Skeletal muscle cell (primary cell): ENCODE data around the gene HSPBP1.
A peak's percentile ranks its signal among the peaks of the same experiment; 100 is the strongest.

Source experiments
- DNase-seq: peaks from one replicate; pipeline ENCODE4 v3.0.0-alpha.2; 2010; ENCODE audit warnings: low read depth
- H3K4me3 ChIP-seq: 2 replicates; pipeline ENCODE4 v1.5.1; 2011; ENCODE audit warnings: low read depth, mild to moderate bottlenecking, control low read depth, low read length, moderate library complexity

HSPBP1 gene

DNA sequence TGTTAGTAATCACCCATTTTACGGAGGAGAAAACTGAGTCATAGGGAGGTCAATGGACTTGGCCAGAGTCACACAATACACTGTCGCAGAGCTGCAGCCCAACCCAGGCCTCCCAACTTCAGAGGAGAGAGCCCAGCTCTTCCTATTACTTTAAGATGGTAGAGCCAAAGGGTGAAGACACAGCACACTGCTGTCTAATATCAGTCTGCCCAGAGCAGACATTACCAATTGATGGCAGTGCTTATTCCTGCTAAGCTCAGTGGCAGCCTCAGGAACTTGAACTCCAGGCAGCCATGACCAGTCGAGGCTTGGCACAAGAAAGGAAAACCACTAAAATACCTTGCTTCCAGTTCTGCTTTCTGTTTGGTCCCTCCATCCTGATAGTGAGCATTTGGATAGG, 26.8 kb upstream of the HSPBP1 start:
- H3K4me3 ChIP-seq, result no peak overlapping the region
- DNase-seq, result no peak

DNA sequence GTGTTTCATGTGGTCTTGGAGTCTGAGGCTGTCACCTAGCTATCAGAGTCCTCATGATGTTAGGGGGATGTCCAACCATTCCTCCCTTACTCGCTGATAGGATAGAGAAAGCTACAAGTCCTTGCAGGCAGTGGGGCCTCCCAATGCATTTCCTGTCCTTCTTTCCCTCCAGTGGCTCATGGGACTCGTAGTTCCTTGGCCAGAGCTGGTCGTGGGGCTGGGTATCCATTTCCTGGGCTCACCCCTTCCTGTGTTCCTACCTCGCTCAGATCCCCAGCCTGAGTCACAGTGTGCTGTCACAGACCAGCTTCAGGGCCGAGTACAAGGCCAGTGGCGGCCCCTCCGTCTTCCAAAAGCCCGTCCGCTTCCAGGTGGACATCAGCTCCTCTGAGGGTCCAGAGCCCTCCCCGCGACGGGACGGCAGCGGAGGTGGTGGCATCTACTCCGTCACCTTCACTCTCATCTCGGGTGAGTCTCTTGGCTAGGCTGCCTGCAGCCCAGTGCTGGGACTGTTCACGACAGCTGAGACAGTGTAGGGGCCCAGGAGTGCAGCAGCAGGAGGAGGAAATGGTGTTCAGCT, 26.2 kb upstream of the HSPBP1 start:
- no peak overlapping the region for H3K4me3 ChIP-seq
- no peak for DNase-seq

DNA sequence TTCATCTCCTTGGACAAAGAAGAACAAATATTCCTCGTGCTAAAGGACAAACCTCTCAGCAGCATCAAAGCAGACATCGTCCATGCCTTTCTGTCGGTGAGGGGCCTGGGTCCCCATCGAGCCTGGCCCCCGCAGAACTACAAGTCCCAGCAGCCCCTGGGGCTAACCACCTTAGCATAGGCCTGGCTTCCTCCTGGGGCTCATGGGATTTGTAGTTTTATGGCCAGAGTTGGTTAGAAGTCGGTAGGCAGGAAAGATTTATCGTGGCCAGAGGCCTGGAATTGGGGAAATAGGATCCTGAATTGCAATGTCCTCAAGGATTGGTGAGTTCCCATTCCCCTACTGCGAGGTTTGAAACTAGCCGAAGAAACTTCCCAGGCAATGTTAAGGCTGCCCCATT, 25.6 kb upstream of the HSPBP1 start:
- no peak overlapping the region for H3K4me3 ChIP-seq
- DNase-seq, result no peak

DNA sequence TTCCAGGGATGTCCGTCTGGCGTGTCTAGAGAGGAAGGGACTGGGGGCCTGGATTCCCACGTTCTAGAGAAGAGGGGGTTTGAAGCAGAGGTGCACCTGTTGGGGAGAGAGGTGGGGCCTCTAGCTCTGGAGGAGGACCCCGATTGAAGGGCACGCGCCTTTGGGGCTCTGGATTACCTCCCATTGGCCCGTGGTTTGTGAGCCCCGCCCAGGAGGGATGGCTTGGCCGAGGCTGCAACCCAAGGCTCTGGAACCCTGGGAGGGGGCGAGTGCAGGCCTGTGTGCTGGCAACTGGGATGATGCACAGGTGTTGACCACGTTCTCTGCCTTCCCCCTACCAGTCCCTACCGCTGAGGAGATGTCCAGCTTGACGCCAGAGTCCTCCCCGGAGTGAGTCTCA, 25.1 kb upstream of the HSPBP1 start:
- no peak overlapping the region for H3K4me3 ChIP-seq
- no peak for DNase-seq

DNA sequence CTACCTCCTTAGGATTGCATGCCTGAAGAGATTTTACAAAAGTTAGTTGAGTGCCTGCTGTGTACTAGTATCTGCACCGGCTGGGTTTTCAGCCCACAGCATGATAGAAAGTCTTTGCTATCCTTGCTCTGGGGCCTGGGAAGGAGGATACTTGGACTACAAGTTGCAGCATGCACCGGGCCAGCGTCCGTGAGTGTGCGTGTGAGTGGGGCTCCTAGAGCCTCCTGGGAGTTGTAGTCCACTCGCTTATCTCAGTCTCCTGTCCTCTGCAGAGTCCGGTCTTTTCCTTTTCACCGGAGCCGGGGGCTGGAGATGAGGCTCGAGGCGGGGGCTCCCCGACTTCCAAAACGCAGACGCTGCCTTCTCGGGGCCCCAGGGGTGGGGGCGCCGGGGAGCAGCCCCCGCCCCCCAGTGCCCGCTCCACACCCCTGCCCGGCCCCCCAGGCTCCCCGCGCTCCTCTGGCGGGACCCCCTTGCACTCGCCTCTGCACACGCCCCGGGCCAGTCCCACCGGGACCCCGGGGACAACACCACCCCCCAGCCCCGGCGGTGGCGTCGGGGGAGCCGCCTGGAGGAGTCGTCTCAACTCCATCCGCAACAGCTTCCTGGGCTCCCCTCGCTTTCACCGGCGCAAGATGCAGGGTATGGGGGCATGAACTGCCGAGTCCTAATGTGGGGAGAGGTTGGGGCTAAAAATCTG, 24.5 kb upstream of the HSPBP1 start:
- H3K4me3 ChIP-seq, result no peak overlapping the region
- DNase-seq, result no peak

DNA sequence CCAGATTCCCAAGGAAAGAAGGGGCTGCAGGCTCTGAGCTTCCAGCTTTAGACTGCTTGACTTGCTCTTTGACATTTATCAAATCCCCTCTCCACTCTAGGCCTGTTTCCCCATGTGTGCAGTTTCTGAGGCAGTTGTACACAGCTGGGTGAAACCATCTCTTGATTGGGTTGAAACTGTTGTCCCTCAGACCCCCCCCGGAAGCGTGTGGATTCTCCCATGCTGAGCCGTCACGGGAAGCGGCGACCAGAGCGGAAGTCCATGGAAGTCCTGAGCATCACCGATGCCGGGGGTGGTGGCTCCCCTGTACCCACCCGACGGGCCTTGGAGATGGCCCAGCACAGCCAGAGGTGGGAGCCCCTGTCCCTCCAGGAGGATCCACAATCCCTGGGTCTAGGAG, 23.6 kb upstream of the HSPBP1 start:
- no peak overlapping the region for H3K4me3 ChIP-seq
- DNase-seq, result no peak

DNA sequence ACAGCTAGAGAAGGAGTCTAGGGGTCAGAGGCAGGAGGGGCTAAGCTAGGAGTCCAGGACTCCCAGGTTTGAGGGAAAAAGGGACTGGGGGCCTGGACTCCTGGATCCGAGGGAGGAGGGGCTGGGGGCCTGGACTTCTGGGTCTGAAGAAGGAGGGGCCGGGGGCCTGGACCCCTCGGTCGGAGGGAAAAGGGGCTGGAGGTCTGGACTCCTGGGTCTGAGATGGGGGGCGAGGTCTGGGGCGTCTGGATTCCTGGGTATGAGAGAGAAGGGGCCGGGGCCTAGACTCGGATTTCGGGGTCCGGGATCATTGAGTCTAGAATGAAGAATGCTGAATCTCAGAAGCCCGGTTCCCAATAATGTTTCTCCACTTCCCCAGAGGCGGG, 22.4 kb upstream of the HSPBP1 start:
- H3K4me3 ChIP-seq, result no peak overlapping the region
- DNase-seq, result no peak

DNA sequence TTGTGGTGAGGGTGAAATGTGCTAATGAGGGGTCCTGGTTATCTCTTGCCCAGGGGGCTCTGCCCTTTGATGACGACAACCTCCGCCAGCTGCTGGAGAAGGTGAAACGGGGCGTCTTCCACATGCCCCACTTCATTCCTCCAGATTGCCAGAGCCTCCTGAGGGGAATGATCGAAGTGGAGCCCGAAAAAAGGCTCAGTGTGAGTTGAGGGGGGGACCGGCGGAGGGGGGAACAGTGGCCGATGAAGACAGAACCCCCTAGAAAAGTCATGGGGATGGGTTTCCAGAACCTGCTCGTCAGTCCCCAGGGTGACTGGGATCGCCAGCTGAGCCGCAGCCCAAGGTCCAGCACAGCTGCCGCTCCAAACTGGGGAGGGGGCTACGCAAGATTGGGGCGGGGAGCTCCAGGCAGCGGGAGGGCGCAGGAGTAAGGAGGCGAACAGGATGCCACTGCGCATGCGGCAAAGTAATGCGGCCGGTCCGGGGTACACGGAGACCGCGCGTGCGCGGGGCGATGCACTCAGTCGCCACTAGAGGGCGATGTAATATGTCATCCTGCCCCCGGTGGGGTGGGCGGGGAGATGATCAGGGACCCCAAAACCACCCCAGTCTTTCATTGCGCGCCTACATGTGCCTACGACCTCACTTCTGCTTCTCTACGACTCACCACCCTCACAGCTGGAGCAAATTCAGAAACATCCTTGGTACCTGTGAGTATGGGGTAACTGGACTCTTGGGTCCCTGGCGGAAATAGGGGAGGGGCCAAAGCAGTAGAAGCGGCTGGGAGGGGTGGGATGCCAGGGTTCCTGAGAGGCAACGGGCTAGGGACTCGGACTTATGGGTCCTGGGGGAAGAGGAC, 21.8 kb upstream of the HSPBP1 start:
- peak overlapping the region; percentile 22 for H3K4me3 ChIP-seq
- peak; percentile 18 for DNase-seq

DNA sequence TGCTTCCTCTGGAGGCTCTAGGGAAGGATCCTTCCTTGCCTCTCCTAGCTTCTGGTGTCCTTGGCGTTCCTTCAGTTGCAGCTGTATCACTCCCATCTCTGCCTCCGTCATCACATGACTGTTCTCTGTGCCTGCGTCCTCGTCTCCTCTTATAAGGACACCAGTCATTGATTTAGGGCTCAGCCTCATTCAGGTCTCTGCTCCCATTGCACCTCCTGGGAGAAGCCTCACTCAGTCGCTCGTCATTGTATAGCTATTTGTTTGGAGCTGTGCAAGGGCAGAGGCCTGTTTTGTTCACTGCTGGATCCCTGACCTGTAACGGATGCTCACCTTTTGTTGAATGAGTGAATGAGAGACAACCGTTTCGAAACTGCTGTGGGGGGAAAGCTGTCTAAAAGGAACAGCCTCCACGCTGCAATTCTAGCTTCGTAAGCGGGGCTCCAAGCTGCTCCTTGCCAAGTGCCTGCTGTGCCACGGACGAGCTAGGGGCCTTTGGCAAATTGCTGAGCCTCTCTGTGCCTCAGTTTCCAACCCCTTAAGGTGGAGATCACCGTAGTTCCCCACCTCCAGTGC, 21.1 kb upstream of the HSPBP1 start:
- DNase-seq, result no peak
- H3K4me3 ChIP-seq, result no peak overlapping the region

DNA sequence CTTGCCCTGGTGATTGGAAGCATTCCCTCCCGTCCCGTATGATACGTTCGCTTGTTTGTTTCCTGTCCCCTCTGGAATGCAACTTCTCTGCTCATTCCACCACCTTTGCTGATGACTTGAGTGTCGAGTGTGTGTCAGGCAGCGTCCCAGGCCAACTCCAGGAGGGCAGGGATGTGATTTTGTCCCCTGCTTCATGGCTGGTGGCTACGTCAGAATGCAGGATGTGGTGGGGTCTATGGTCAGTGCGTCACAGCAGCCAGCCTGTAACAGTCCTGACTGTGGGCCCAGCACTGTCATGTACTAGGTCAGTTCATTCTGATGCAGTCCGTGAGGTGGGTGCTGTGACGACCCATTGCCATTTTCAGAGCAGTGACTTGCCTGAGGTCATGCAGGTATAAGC, 20.1 kb upstream of the HSPBP1 start:
- no peak for DNase-seq

DNA sequence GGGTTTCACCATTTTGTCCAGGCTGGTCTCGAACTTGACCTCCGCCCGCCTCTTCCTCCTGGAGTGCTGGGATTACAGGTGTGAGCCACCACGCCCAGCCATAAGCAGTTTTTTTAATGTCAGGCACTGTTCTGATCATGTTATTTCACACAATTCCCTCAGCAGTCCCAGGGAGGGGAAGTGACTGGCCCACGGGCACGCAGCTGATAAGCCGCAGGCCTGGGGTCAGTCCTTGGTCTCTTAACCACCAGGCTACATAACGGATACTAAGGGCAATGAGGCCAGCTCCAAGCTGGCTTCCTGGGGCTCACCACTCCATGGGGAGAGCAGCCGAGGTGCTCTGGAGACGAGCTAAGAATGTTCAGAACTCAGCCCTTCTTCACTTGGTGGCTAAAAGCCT, 17.4 kb upstream of the HSPBP1 start:
- no peak overlapping the region for H3K4me3 ChIP-seq
- no peak for DNase-seq

More for the DNA sequence above, 20.1 kb upstream of the HSPBP1 start:
- no peak overlapping the region for H3K4me3 ChIP-seq

DNA sequence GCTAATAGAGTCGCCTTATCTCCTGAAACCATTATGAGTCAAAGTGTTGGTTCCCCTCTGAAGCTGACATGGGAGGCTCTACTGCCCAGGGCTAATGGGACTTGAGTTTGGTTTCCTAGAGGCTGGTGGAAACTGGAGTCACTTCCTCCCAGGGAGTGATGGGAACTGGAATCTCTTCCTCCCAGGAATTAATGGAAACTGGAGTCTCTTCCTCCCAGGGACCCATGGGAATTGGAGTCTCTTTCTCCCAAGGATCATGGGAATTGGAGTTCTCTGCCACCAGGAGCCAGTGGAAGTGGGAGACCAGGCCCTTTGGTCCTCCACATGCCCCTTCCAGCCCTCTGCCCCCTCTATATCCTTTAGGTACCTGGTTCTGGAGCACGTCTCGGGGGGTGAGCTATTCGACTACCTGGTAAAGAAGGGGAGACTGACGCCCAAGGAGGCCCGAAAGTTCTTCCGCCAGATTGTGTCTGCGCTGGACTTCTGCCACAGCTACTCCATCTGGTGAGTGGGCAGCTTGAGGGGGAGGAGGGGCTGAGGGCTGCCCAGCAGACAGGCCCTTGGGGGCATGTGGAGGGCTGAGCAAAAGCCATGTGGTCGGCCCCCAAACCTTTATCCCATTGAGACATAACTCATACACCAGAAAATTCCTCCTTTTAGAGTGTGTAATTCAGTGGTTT, 9.3 kb upstream of the HSPBP1 start:
- no peak for DNase-seq
- H3K4me3 ChIP-seq, result no peak overlapping the region

DNA sequence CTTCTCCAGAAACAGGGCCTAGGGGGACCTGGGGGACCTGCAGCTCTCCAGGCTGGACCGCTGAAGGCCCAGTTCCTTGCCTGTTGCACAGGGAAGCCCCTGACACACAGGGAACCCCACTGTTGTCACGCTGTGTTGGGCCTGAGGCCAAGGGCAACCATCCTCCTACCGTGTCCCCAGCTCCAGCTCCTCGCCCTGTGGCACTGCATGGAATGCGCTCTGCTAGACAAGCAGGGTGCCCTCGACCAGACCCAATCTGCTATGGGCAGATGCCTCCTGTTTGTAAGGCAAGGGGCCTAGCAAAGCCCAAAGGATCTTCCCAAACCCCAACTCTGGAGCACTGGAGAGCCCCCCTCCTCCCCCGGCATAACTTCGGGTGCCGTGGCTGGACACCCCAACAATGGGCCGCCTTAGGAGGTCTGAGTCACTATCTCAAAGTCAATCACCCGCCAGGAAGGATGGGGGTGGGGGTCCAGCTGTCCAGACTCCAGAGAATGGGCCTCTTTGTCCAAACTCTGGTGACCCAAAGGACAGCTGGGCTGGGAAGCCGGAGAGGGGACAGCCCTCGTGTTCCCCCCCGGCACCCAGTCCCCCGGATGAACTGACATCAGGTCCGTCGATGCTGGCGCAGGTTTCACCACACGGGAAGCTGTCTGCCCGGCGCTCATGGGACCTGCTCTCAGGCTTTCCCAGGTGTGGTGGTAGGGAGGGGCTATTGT, 7.6 kb upstream of the HSPBP1 start:
- no peak for DNase-seq
- H3K4me3 ChIP-seq, result no peak overlapping the region

DNA sequence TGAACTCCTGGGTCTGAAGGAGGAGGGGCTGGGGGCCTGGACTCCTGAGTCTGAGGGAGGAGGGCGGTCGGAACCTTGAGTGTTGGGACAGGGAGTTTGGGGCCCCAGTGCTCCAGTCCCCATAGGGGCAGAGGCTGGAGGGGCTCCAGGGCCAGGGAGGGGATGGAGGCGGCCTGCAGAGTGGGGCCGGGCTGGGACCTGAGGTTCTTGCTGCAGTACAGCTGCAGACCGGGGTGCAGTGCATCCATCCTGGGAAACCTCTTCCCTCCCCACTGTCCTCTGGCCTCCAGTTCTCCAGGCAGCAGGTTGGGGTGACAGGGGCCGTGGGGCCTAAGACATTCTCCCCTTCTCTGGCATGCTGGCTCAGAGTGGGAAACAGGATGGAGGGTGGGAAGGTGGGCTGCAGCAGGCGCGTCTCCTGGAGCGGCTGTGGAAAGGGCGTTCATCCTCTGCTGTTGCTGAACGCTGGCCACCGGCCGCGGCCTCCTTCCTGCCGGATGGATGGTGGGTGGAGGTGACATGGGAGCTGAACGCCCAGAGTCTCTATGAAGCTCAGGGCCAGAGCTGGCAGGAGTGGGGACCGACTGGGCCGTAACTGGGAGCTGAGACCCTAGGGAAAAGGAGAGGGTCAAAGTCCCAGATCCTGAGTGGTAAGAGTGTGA, 5.5 kb upstream of the HSPBP1 start:
- no peak for DNase-seq
- H3K4me3 ChIP-seq, result peak overlapping the region; percentile 53

DNA sequence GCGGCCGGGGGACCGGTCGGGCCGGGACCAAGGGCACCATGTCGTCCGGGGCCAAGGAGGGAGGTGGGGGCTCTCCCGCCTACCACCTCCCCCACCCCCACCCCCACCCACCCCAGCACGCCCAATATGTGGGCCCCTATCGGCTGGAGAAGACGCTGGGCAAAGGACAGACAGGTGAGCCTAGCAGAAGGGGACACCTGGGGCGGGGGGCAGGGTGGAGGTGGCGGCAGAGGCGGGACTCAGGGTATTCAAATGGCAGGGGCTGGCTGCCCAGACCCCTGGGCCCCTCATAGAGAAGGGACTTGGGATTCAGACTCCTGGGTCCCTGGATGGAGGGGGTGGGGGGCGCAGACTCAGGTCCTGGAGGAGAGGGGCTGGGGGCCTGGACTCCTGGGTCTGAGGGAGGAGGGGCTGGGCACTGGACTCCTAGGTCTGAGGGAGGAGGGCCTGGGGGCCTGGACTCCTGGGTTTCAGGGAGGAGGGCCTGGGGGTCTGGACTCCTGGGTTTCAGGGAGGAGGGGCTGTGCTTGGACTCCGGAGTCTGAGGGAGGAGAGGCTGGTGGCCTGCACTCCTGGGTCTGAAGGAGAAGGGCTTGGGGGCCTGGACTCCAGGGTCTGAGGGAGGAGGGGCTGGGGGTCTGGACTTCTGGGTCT, 4.6 kb upstream of the HSPBP1 start:
- DNase-seq, result no peak
- peak overlapping the region; percentile 53 for H3K4me3 ChIP-seq

DNA sequence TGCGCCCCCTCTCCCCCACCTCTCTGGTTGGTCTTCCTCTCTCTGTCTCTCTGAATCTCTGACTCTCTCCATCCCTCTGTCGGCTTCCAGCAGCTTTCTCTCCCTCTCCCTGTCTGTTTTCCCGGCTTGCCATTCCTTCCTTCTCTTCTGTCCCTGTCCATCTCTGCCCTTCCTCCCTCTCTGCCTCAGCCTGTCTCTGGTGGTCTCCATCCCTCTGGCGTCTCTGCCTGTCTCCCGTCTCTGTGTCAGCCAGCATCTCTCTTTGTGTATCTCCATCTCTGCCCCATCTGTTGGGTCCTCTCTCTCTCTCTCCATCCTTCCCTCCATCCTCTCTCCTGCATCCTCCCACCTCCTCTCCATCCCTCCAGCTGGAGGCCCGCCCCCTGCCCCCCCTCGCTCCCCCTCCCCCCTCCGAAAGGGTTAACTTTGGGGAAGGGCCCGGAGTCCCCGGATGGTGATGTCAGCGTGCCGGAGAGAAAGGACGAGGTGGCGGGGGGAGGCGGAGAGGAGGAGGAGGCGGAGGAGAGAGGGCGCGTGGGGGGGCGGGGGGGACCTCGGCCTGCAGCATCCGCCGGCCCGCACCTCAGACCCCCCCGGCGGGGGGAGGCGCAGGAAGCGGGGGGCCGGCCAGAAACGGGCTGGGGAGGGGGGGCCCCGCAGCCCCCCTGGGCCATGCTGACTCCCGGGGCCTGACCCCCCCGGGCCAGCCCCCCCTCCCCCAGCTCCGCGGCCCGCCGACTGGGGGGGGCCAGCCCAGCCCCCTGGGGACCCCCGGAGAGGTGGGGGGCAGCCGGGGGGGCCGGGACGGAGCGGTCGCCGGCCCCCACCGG, 3.9 kb upstream of the HSPBP1 start, which contains the start of gene BRSK1:
TSS of gene BRSK1 (plus strand) at position 450 of the 830 bp plus-strand sequence. CDS start 446 bp downstream, outside the sequence.
- H3K4me3 ChIP-seq, result peak within 1 kb of the TSS; percentile 53
- DNase-seq, result peak; percentile 14

DNA sequence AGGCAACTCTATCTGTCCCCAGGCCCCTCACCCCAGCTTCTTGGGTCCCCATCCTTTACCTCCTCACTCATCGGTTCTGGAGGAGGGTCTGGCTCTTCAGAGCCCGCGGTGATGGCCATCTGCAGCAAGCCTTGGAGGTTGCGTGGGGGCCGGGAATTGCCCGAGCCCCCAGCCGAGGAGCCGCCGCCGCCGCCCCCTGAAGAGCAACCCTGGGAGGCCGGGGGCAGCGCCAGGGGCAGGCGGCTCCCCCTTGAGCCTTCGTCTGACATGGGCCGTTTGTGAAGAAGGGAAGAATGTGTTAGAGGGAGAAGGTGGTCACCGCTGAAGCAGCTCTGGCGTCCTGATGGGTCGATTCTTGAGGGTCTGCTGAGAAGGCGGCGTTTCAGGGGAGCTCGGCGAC, 570 bp downstream of the HSPBP1 start:
- peak overlapping the region; percentile 84 for H3K4me3 ChIP-seq
- no peak for DNase-seq
